ENCODE measurements around the gene TSHZ1.

Gene TSHZ1

DNA sequence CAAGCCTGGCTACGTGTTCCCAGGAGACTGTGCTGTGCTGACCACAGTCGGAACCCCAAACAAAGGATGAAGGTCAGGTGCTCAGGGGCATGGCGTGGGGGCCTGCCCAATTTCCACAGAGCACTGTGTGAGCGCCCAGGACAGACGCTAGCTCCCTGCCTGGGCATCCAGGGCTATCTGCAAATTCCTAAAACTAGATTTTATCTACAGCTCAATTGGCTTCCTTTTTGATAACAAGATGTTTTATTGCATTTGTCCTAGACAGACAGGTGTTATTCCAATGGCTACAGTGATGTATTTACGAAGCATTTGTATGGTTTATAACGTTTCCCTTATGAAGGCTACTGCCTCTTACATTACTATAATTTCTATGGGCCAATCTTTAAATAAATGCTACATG, 17.7 kb upstream of the TSHZ1 start:
- ChIA-PET POLR2A (no interaction called here), CTCF (no interaction called here)
- TF ChIP-seq, protein P1, sequence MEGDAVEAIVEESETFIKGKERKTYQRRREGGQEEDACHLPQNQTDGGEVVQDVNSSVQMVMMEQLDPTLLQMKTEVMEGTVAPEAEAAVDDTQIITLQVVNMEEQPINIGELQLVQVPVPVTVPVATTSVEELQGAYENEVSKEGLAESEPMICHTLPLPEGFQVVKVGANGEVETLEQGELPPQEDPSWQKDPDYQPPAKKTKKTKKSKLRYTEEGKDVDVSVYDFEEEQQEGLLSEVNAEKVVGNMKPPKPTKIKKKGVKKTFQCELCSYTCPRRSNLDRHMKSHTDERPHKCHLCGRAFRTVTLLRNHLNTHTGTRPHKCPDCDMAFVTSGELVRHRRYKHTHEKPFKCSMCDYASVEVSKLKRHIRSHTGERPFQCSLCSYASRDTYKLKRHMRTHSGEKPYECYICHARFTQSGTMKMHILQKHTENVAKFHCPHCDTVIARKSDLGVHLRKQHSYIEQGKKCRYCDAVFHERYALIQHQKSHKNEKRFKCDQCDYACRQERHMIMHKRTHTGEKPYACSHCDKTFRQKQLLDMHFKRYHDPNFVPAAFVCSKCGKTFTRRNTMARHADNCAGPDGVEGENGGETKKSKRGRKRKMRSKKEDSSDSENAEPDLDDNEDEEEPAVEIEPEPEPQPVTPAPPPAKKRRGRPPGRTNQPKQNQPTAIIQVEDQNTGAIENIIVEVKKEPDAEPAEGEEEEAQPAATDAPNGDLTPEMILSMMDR (IDR thresholded peaks at IDR 0.05; ENCODE audit: insufficient read depth, low read length, missing control alignments) = no peak
- no peak for DNase-seq (ENCODE audit: low read depth, low spot score)
- H3K4me3 ChIP-seq (ENCODE audit: low read depth, low read length) = no peak overlapping the region

DNA sequence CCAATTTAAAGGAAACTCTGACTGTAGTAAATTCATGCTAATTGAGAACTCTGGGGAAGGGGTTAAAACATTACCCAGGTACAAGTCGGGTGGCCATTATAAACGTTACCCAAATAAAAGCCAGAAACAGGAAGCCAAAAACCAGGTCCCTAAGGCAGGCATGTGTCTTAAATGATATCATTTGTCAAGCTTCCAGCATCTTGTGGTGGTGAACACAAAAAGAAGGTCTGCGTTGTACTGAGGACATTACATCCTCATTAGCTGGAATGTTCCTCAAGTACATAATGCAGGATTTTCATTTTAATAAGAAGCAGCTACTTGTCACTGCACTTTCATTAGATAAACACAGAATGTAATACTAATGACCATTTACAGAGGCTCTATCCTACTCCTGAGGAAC, 12.6 kb upstream of the TSHZ1 start:
- TF ChIP-seq, protein P1 (IDR thresholded peaks at IDR 0.05; ENCODE audit: insufficient read depth, low read length, missing control alignments) = no peak
- DNase-seq (ENCODE audit: low read depth, low spot score) = no peak
- CTCF ChIA-PET = no interaction called here
- POLR2A ChIA-PET = no interaction called here
- no peak overlapping the region for H3K4me3 ChIP-seq (ENCODE audit: low read depth, low read length)

DNA sequence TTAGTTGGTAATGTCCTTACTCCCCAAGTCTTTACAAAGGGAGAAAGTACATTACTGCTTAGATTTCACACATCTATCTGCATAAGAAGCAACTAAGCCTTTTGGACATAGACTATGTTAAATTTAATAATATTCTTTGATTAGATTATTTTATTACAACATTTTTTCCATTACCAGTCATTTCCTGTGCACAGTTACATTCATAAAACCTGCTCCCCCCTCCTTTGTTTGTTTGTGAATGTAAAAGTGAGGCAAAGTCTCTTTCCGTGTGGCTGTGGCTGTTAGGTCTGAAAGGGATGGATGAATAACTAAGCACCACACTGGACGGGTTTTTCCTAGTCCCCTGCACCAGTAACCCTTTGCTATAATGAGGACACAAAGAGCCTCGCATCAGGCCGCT, 11.3 kb upstream of the TSHZ1 start:
- H3K4me3 ChIP-seq (ENCODE audit: low read depth, low read length) = no peak overlapping the region
- no peak for DNase-seq (ENCODE audit: low read depth, low spot score)
- TF ChIP-seq, protein P1 (IDR thresholded peaks at IDR 0.05; ENCODE audit: insufficient read depth, low read length, missing control alignments) = no peak
- CTCF ChIA-PET = no interaction called here
- POLR2A ChIA-PET = no interaction called here

DNA sequence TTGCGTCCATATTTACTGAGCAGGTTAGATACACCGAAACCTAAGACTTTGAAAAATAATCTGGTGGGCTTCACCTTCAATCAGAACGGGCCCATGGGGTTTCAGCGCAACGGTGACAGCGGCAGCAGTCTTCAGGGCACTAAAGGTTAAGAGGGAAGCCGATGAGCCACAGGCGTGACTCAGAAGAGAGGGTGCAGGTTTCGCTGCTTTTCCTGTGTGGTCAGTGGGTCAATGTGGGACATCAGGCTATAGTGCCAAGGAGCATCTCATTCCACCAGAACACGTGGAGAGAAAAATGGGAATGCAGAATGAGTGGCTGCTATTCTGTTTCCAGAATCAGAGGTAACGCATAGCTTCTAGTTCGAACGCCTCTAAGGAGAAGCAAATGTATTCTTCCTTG, 10.5 kb upstream of the TSHZ1 start:
- H3K4me3 ChIP-seq (ENCODE audit: low read depth, low read length) = no peak overlapping the region
- ChIA-PET POLR2A (no interaction called here), CTCF (no interaction called here)
- no peak for DNase-seq (ENCODE audit: low read depth, low spot score)
- TF ChIP-seq, protein P1 (IDR thresholded peaks at IDR 0.05; ENCODE audit: insufficient read depth, low read length, missing control alignments) = no peak

DNA sequence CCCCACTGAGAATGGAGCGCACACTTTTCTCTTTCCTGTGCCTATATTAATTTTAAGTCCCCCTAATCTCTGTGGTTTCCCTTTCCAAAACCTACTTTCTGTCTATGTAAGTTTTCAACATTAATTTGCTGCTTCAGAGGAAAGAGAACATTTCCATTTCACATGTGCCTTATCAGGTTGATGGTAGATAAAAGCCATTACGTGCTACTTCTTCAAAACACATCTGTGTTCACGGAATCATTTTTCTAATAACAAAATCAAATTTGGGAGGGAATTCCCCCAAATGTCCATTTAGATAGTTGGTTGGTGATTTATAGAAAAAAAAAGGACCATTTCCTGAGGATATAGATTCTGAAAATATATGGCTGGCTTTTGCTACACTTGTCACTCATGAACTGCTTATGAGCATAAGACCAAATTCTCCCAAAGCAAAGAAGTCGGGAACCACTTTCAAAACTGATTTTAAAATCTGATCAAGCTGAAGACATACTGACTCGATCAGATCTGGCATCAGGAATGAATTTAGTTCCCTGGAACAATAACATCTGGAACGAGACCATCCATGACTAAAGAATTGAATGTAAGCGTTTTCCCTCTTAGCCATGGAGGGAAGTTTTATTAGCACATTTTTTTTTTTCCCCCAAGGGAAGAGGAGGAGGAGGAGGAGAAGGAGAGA, 9.9 kb upstream of the TSHZ1 start:
- ChIA-PET CTCF (no interaction called here), POLR2A (no interaction called here)
- no peak overlapping the region for H3K4me3 ChIP-seq (ENCODE audit: low read depth, low read length)
- DNase-seq (ENCODE audit: low read depth, low spot score) = no peak
- TF ChIP-seq, protein P1 (IDR thresholded peaks at IDR 0.05; ENCODE audit: insufficient read depth, low read length, missing control alignments) = no peak

DNA sequence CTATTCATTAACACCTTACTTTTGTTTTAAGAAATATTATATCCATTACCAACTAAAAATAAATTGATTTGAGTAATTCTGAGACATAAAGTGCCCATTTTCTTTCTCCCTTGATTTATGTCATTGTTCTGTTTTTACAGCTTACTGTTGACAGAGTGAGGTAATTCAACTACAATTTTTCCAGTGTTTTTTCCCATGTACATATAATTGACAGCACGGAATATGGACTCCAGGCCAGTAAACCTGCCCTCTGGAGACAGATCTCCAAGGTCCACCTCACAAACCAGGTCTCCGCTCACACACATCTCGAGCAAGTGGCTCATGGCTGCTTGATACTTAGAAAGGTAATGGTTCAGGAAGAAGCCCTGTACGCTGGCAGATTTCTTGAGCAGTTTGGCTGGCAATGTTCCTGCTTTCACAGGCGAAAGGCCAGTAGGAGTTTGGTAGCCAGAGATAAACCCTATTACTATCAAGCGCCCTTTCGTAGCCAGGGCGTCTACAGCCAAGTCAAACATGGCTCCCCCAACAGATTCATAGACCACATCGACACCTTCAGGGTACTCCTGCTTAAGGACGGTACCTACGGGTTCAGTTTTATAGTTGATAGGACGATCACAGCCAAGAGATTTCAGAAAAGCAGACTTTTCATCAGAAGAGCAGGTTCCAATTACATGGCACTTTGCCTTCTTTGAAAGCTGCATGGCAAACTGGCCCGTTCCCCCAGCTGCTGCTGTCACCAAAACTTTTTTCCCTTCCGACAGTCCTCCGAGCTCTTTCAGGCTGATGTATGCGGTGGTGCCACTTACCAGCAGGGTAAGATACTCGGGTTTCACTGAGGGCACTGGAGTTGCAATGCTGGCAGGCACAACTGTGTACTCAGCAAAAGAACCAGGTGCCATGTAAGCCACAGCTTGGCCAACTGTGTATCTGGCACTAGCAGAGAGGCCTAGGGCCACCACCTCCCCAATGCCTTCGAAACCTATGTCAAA, 9.0 kb upstream of the TSHZ1 start:
- H3K4me3 ChIP-seq (ENCODE audit: low read depth, low read length) = no peak overlapping the region
- no peak for DNase-seq (ENCODE audit: low read depth, low spot score)
- ChIA-PET CTCF (no interaction called here), POLR2A (no interaction called here)
- TF ChIP-seq, protein P1 (IDR thresholded peaks at IDR 0.05; ENCODE audit: insufficient read depth, low read length, missing control alignments) = no peak
